GM12878 (cell line): ENCODE results near the gene RETREG2. TPM values are rescaled to one million over a fixed set of nuclear protein-coding genes. Genes with fewer than 3 reads are reported as not detected.

Experiments
- ATAC-seq: fragments of 200-7000 bp; cut with Tn5 transposase; 3 replicates; pipeline ENCODE4 v1.9.1; 2020; ENCODE audit warnings: mild to moderate bottlenecking, moderate library complexity
- BruUV-seq: library from RNA; stranded (reverse); fragments of 400-500 nt; replicated peaks from 2 replicates; lab custom pipeline; 2021; lab: Mats Ljungman, UMichigan
- CTCF ChIA-PET: fragments of 300-600 bp; sonication (Branson Sonifier 250); formaldehyde crosslinking; extraction: SDS; loops from one replicate; lab custom pipeline; 2021; ENCODE audit warnings: inconsistent platforms; lab: Yijun Ruan, JAX
- POLR2A ChIA-PET: fragments of 350-600 bp; formaldehyde crosslinking; extraction: SDS; loops from one replicate; lab custom pipeline; 2021; ENCODE audit warnings: inconsistent platforms; lab: Charles Lee
- RAD21 ChIA-PET: fragments of 300-600 bp; sonication (Branson Sonifier 250); formaldehyde crosslinking; loops from one replicate; lab custom pipeline; 2023; ENCODE audit warnings: antibody characterized with exemption; ENCODE audit not compliant: unreplicated experiment; lab: Charles Lee
- SMC1A ChIA-PET: fragments of 300-600 bp; sonication (Branson Sonifier 250); formaldehyde crosslinking; loops from one replicate; lab custom pipeline; 2023; ENCODE audit not compliant: unreplicated experiment, uncharacterized antibody; lab: Charles Lee
- DNase-seq: peaks from one replicate; pipeline ENCODE4 v3.0.0-alpha.2; 2011; ENCODE audit warnings: low read depth, low spot score
- FAIRE-seq: peaks from 3 replicates; lab custom pipeline; 2011; peaks lifted over from hg19 to GRCh38; lab: Jason Lieb, UNC
- H2AFZ ChIP-seq: 2 replicates; pipeline ENCODE4 v1.6.0; 2011; ENCODE audit warnings: low read depth, low read length, control low read depth; ENCODE audit not compliant: control insufficient read depth
- H3K27ac ChIP-seq: 2 replicates; pipeline ENCODE4 v1.5.1; 2011; ENCODE audit warnings: control low read depth; ENCODE audit not compliant: control insufficient read depth, insufficient read depth
- H3K27me3 ChIP-seq, 2 experiments: replicated peaks in 1 of 2; 2 replicates each; pipeline versions ENCODE4 v1.6.0 to v1.6.1; 2011; ENCODE audit warnings: low read length in 1 of 2; ENCODE audit not compliant: control insufficient read depth in 2 of 2, insufficient read depth in 2 of 2
- H3K36me3 ChIP-seq, 2 experiments: 2 replicates each; pipeline ENCODE4 v1.5.1; 2011; ENCODE audit warnings: low read length in 1 of 2; ENCODE audit not compliant: control insufficient read depth in 2 of 2, insufficient read depth in 2 of 2
- H3K4me1 ChIP-seq: 2 replicates; pipeline ENCODE4 v1.6.1; 2011; ENCODE audit warnings: mild to moderate bottlenecking, low read length, moderate library complexity, mixed read lengths; ENCODE audit not compliant: control insufficient read depth, insufficient read depth
- H3K4me2 ChIP-seq: 2 replicates; pipeline ENCODE4 v1.6.0; 2011; ENCODE audit warnings: control low read depth; ENCODE audit not compliant: control insufficient read depth, insufficient read depth
- H3K4me3 ChIP-seq: fragments of 200-600 bp; sonication (generic); 2 replicates; pipeline ENCODE4 v1.5.1; 2016
- H3K79me2 ChIP-seq: 2 replicates; pipeline ENCODE4 v1.6.0; 2011; ENCODE audit warnings: low read length; ENCODE audit not compliant: control insufficient read depth, insufficient read depth
- H3K9ac ChIP-seq: 2 replicates; pipeline ENCODE4 v1.8.0; 2011; ENCODE audit warnings: low read length, control low read depth, mixed read lengths; ENCODE audit not compliant: control insufficient read depth, insufficient read depth
- H3K9me3 ChIP-seq: replicated peaks from 3 replicates; pipeline ENCODE4 v1.5.1; 2011; ENCODE audit warnings: mild to moderate bottlenecking, low read length; ENCODE audit not compliant: control insufficient read depth, insufficient read depth
- H4K20me1 ChIP-seq: 2 replicates; pipeline ENCODE4 v1.6.0; 2011; ENCODE audit not compliant: control insufficient read depth, insufficient read depth
- CHD1 ChIP-seq: IDR thresholded peaks from 2 replicates; pipeline ENCODE4 v1.6.1; 2012; ENCODE audit warnings: low read depth, low read length, improper control_type of control experiment
- NR2C2 ChIP-seq: IDR thresholded peaks from 2 replicates; pipeline ENCODE4 v1.6.1; 2011; ENCODE audit warnings: borderline replicate concordance, low read depth; ENCODE audit not compliant: control insufficient read depth, insufficient read length
- RFX5 ChIP-seq: IDR thresholded peaks from 2 replicates; pipeline ENCODE4 v1.6.1; 2011; ENCODE audit warnings: low read depth, low read length, improper control_type of control experiment
- SIX5 ChIP-seq: IDR thresholded peaks from 2 replicates; pipeline ENCODE4 v1.6.1; 2011; ENCODE audit warnings: mild to moderate bottlenecking, low read depth, low read length, moderate library complexity; ENCODE audit not compliant: severe bottlenecking
- WGBS: methylation state at CpG from one replicate; pipeline ENCODE4 v1.1.6; 2016; ENCODE audit warnings: low lambda C conversion rate; ENCODE audit not compliant: insufficient replicate concordance, insufficient coverage; ENCODE audit errors: missing lambda C conversion rate; 5-methylcytosine and 5-hydroxymethylcytosine counted together
- in situ Hi-C: fragments of 300-500 bp; cut with MboI; formaldehyde crosslinking; loops from 9 replicates; pipeline ENCODE4 v1.14.3; 2018; ENCODE audit warnings: mixed read lengths
- intact Hi-C: fragments of 100-400 bp; cut with micrococcal nuclease; formaldehyde crosslinking; loops from one replicate; pipeline ENCODE4 v1.14.2; 2022; ENCODE audit not compliant: unreplicated experiment
- polyA plus RNA-seq, 11 experiments: library from polyadenylated mRNA; depleted of rRNA in 4 of 11; unstranded in 6 of 11; stranded (reverse) in 5 of 11; fragments of >200 nt; fragmentation: Nextera tagmentation in 4 of 11; fragmentation: Illumina TruSeq in 1 of 11; extraction: Ambion mirVana in 4 of 11; extraction: Trizol in 1 of 11; gene quantifications; 1 replicate in 1 of 11; 2 replicates in 10 of 11; pipeline versions ENCODE4 v1.2.1 to v1.2.3, GENCODE V29; 2011 to 2016; ENCODE audit warnings: inconsistent platforms in 2 of 11, missing spikeins in 2 of 11, low read depth in 1 of 11
- total RNA-seq, 4 experiments: library from RNA; depleted of rRNA in 3 of 4; stranded (reverse); fragments of >200 nt in 3 of 4; fragmentation: Illumina TruSeq in 1 of 4; extraction: Trizol in 1 of 4; gene quantifications; 2 replicates each; pipeline versions ENCODE4 v1.2.1 to v1.2.3, GENCODE V29; 2013 to 2021
- TF ChIP-seq, protein P1 (sequence below): IDR thresholded peaks from 2 replicates; pipeline ENCODE4 v1.6.1; 2012; ENCODE audit warnings: low read length, inconsistent platforms
- TF ChIP-seq, protein P2 (sequence below): fragments of 450-650 bp; IDR thresholded peaks from 2 replicates; pipeline ENCODE4 v1.6.1; 2016; ENCODE audit warnings: mild to moderate bottlenecking, moderate library complexity, borderline replicate concordance

Gene RETREG2
- total and polyA plus RNA-seq, 10 of the 15 experiments (the other 5 are each of a cell fraction or from before 2014, with no cell fraction given) = 10.1 to 72.0 (median 28.3) TPM

DNA sequence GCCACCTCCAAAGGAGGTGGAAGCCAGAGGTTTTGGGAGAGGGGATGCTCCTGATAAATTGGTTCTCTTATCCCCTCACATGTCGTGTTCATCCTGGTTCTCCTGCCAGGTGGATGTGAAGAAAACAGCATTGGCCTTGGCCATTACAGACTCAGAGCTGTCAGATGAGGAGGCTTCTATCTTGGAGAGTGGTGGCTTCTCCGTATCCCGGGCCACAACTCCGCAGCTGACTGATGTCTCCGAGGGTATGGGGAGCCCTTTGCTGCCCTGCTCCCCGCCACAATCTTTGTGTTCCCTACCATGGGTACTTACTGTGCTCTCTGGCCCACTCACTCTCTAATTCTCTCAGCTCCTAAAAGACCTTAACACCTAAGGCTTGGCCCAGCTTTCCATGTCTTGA is 3.5 kb downstream of the RETREG2 start:
- ATAC-seq = no peak
- POLR2A ChIA-PET = interaction anchor here (0.9 to 2.5 kb wide), 5 partner anchors 11 to 118 kb away, joined by 4 to 8 read pairs (median 5); partner anchors contain the start of gene ZFAND2B
- RAD21 ChIA-PET = no interaction called here

More for the DNA sequence above, 3.5 kb downstream of the RETREG2 start:
- Histone ChIP-seq H4K20me1 (no peaks in the 10 kb centered on the region), H3K27me3 (no peaks in the 10 kb centered on the region), H3K4me1 (peaks cover 10% of the 10 kb centered on the region), H3K27ac (no peak overlapping the region), H3K4me2 (no peak overlapping the region), H3K9me3 (no peaks in the 10 kb centered on the region), H3K79me2 (peaks cover 20% of the 10 kb centered on the region), H3K36me3 (peaks cover 6 to 10% of the 10 kb centered on the region in 2 experiments; a peak in 3 of 4 replicates), H3K4me3 (no peak overlapping the region), H2AFZ (no peak overlapping the region), H3K9ac (no peak overlapping the region)
- SMC1A ChIA-PET = interaction anchor here (0.9 to 1.5 kb wide), 2 partner anchors 12 to 95 kb away, joined by 3 read pairs; no protein-coding TSS in a partner anchor
- CTCF ChIA-PET = interaction anchor here (0.7 to 2.0 kb wide), 6 partner anchors 10 to 113 kb away, joined by 3 to 4 read pairs (median 4); no protein-coding TSS in a partner anchor
- FAIRE-seq (no peak), DNase-seq (no peak)
- TF ChIP-seq RFX5 (no peak), CHD1 (no peak), SIX5 (no peak), NR2C2 (no peak)
- TF ChIP-seq, protein P1, sequence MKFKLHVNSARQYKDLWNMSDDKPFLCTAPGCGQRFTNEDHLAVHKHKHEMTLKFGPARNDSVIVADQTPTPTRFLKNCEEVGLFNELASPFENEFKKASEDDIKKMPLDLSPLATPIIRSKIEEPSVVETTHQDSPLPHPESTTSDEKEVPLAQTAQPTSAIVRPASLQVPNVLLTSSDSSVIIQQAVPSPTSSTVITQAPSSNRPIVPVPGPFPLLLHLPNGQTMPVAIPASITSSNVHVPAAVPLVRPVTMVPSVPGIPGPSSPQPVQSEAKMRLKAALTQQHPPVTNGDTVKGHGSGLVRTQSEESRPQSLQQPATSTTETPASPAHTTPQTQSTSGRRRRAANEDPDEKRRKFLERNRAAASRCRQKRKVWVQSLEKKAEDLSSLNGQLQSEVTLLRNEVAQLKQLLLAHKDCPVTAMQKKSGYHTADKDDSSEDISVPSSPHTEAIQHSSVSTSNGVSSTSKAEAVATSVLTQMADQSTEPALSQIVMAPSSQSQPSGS = no peak
- TF ChIP-seq, protein P2, sequence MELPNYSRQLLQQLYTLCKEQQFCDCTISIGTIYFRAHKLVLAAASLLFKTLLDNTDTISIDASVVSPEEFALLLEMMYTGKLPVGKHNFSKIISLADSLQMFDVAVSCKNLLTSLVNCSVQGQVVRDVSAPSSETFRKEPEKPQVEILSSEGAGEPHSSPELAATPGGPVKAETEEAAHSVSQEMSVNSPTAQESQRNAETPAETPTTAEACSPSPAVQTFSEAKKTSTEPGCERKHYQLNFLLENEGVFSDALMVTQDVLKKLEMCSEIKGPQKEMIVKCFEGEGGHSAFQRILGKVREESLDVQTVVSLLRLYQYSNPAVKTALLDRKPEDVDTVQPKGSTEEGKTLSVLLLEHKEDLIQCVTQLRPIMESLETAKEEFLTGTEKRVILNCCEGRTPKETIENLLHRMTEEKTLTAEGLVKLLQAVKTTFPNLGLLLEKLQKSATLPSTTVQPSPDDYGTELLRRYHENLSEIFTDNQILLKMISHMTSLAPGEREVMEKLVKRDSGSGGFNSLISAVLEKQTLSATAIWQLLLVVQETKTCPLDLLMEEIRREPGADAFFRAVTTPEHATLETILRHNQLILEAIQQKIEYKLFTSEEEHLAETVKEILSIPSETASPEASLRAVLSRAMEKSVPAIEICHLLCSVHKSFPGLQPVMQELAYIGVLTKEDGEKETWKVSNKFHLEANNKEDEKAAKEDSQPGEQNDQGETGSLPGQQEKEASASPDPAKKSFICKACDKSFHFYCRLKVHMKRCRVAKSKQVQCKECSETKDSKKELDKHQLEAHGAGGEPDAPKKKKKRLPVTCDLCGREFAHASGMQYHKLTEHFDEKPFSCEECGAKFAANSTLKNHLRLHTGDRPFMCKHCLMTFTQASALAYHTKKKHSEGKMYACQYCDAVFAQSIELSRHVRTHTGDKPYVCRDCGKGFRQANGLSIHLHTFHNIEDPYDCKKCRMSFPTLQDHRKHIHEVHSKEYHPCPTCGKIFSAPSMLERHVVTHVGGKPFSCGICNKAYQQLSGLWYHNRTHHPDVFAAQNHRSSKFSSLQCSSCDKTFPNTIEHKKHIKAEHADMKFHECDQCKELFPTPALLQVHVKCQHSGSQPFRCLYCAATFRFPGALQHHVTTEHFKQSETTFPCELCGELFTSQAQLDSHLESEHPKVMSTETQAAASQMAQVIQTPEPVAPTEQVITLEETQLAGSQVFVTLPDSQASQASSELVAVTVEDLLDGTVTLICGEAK = no peak
- 94% methylated on average over 6 of the region's 6 CpGs for WGBS
- intact Hi-C loops (no loop called here), in situ Hi-C loops (no loop called here)
- no TSS peak for BruUV-seq
